NCI-H1417 treated with DMSO at 0.1 percent for 48 hours (cell line): ENCODE measurements around the gene CAPZB.

Experiments
- DNase-seq: peaks from one replicate; lab custom pipeline; 2025; lab: John Stamatoyannopoulos, UW

The CAPZB gene

DNA sequence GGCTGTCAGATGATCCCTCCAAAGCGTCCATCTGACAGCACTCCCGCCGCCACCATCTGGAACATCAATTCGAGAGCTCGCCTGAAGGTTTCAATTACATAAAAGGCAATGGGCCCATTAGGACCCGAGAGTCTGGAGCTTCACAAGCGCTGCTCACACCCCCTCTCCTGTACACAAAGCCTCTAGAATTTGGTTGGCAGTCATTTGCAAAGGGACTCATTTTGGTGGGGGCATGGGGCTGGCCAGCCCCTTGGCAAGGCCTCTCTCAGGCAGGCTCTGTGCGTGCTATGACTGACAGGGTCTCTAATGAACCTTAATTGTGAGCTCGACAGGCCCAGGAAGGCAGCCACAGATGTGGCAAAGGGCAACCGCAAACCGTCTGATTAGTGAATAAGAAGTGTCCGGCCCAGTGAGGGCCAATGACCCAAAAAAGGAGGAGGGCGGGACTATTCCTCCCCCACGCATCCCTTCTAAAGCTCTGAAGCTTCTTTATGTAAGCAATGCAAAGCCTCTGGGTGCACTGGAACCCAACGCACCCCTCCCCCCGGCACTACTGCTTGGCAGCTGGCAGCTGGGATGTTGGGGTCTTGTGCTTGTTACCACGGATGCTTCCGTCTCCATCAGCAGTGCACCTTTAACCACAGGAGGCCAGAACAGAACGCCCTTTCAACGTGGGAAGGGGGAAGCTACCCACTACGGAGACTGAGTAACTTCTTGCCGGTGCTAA lies 79.4 kb downstream of the CAPZB start:
- DNase-seq: no peak

- no peak for DNase-seq
These were observed 80.1 kb downstream of the CAPZB start for GRCh38 chr1:19405195-19405760.

- DNase-seq: no peak
These were observed 80.6 kb downstream of the CAPZB start for GRCh38 chr1:19404748-19405147.

- DNase-seq: no peak
These were observed 82.1 kb downstream of the CAPZB start for GRCh38 chr1:19403256-19403655.

GRCh38 chr1:19402031-19402813 lies 83.1 kb downstream of the CAPZB start:
- no peak for DNase-seq

GRCh38 chr1:19401535-19401889 lies 83.8 kb downstream of the CAPZB start:
- no peak for DNase-seq

DNA sequence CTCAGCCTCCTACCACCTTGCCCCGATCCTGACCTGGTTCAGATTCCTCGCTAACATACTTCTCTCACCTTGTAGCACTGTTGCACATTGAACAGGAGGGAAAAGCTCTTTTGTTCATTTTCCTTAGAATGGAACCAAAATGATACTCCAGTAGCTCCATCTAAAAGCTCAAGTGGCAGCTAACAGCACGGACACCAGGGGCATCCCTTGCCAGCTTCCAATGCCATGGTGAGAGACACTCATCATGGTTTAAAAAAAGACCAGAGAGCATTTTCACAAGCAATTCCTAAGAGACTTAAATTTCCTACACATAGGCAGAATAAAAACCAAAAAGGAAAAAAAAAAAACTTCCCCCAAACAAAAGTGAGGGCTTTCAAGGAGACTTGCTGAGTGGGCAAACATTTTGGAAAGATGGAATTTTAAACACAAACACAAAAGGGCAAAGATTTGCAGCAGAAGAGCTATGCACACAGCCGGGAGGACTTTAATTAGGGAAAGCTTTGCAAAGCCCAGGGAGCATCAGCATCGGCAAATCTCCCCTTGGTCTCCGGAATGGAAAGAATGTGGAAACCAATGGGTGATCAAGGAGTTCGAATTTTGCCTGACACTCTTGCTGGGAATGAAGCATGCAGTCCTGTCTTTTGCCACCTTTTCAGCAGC lies 84.3 kb downstream of the CAPZB start:
- no peak for DNase-seq

DNA sequence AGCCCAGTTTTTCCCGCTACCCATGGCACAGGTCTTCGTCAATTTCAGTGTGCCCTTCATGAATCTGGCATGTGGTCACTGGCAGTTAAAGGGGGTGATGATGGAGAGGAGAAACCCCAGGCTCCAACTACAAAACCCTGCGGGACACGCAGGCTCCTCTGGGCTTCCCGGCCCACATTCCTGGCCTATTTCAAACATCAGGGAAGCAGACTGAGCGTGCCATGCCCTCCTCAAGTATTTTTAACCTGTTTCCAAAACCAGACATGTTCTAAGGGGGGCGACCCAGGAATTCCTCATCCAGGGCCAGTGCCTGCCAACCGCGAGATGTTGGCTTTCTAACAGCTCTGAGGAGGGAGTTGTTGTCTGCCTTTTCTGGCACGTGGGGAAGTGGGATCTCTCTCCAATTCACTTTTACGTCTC lies 85.1 kb downstream of the CAPZB start:
- DNase-seq: no peak

GRCh38 chr1:19398309-19398760 lies 87.0 kb downstream of the CAPZB start:
- no peak for DNase-seq

GRCh38 chr1:19397217-19397945 lies 88.0 kb downstream of the CAPZB start:
- DNase-seq: no peak

GRCh38 chr1:19396280-19396679 lies 89.1 kb downstream of the CAPZB start:
- no peak for DNase-seq

DNA sequence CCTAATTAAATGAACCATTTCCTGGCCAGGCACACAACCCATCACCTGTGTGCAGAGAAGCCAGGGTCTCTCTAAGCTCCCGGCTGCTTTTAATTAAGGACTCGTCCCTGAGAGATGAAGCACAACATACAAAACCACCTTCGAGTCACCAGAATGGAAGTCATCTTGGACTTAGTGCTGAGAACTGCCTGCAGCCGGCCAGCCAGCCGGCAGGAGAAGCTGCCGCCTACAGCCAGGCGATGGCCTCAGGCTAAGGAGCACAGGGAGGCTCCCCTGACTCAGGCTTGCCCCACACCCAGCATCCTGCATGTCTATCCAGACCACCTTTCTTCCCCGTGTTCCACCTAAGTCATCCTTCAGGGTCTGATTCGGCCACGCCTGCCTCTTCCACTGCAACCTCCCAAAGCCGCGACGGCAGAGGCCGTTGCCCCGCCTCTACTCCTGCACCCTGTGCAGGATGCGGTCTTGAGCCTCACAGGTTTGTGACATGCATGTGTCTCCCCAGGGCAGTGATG lies 89.6 kb downstream of the CAPZB start:
- no peak for DNase-seq

DNA sequence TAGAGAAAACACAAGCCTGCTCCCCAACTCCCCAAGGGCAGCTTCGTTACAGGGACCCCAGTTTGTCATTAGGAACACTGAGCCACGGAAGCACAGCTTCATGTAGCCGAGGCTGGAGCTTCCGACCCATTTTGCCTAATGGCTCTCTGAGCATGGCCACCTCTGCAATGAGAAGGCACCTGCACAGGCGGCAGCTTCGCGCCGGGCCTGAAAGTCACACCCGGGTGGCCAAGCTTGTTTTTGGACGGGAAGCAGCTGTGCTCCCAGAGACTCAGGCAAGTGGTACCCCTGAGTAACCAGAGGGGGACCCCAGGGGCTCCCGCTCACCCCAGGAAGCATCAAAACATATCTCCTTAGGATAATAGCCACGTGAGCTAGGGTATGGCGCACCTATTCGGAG lies 92.3 kb downstream of the CAPZB start:
- DNase-seq: no peak

DNA sequence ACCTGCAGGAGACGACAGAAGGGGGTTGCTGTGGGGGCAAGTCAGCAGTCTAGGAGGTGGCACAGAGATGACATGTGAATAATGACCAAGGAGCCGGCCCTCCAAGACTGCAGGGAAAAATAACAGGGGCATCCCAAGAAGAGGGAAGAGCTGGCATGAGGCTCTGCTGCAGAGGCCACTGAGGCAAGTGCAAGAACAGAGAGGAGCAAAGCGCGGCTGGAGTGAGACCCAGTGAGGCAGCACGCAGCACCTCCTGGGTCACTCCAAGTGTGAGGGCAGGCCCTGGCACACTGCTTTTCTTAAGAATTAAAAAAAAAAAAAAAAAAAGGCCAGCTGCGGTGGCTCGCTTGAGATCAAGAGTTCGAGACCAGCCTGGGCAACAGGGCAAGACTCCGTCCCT lies 93.1 kb downstream of the CAPZB start:
- no peak for DNase-seq

DNA sequence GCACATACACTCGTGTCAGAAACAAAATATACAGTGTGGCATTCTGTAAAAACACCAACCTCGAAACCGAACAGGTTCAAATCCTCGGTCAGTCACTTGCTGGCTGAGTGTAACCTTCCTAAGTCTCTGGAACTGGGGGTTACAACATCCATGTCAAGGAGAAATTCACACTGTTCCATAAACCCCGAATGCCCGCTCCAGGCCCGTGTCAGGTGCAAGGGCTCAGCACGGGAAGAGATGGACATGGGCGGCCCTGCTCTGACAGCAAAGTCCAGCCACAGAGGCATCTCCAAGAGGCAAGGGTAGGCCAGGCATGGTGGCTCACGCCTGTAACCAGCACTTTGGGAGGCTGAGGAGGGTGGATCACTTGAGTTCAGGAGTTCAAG lies 93.8 kb downstream of the CAPZB start:
- no peak for DNase-seq

GRCh38 chr1:19390901-19391595 lies 94.3 kb downstream of the CAPZB start:
- no peak for DNase-seq

DNA sequence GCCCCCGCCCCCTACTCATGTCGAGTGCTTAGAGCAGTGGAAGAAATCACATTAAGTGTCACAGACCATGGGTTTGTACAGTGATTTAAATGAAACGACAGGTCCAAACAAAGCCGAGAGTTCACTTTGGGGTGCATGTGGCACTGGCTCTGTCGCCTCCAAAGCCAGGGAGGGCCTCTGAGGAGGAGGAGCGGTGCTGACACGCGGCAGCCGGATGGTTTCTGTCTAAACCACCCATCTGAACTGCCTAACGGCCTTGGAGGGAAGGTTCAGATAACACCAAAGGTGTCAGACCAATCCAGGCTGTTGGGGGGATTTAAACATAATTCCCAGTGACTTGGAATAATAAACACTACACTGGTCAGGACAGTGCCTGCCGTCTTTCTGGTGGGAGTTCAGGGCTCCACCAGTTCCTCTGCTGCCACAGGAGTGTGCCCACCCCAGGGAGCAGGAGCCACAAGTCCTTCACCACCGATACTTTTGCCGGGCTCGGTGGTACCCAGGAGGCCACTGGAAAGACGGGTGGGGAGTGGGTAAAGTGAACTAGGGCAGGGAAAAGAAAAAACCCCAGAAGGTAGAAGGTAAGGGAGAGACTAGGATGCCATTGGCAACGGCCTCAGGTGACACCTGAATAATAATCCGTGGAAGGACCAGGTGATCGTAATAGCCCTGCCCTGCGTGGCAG lies 95.0 kb downstream of the CAPZB start:
- no peak for DNase-seq

- no peak for DNase-seq
These were observed 96.4 kb downstream of the CAPZB start for GRCh38 chr1:19388980-19389379.

DNA sequence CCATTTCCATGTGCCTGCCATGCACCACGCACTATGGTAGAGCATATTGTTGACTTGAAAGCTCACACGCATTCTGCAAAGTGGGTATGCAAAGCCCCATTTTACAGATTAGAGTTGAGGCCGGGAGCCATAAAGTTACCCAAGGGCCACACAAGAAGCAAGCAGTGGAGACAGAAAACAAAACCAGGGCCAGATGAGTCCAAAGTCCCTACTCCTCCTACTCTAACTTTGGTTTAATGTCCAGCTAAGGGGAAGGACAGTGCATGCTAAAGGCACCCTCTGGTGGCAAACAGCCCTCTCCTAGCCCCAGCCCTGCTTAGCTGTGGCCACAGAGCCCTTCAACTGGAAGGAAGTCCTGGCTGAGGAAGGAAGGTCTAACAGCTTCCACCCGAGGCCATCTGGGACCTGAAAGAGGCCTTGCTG lies 98.3 kb downstream of the CAPZB start:
- no peak for DNase-seq

DNA sequence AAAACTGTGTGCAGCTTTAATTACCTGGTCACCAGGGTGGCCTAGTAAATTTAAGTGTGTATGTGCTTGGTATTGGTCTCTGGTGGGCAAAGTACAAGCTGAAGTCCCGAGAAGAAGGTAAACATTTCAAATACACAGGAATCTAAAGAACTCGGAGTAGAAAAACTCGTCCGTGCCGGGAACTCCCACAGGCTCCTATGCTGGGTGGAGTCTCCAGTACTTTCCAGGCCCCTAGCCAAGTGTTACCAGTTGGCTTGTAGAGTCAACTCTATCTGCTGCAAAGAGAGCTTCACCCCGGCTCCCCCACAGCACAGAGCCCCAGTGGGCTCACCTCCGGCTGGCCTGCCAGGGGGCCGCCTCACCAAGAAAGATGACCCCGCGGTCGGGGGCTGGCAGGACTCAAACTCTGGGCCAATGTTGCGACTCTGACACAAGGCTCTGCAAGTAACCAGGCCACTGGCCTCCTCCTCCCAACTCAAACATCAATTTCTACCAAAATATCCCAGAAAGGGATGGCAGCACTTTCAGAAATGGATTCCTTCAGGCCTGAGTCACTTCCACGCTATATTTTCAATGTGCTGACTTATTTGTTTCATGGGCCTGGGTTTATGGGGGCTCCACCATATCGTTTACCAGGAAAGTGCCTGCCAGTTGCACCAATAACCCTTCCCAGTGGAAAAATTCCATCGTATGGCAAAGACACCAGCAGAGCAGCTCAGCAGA lies 99.3 kb downstream of the CAPZB start:
- no peak for DNase-seq
